GM12875 (cell line): ENCODE measurements around the gene KDM4B.

ENCODE experiments used
- H3K4me3 ChIP-seq: one replicate; pipeline ENCODE4 v1.5.1; 2011; ENCODE audit warnings: low read depth, low read length, control low read depth
- TF ChIP-seq, protein P1 (sequence below): IDR thresholded peaks from 2 replicates; pipeline ENCODE4 v1.5.1; 2011; ENCODE audit warnings: low read depth, mild to moderate bottlenecking, control low read depth, inconsistent platforms, low read length, moderate library complexity, borderline replicate concordance; ENCODE audit not compliant: insufficient read depth

Gene KDM4B

GRCh38 chr19:5036698-5037563, 68.0 kb downstream of the KDM4B start:
- TF ChIP-seq, protein P1, sequence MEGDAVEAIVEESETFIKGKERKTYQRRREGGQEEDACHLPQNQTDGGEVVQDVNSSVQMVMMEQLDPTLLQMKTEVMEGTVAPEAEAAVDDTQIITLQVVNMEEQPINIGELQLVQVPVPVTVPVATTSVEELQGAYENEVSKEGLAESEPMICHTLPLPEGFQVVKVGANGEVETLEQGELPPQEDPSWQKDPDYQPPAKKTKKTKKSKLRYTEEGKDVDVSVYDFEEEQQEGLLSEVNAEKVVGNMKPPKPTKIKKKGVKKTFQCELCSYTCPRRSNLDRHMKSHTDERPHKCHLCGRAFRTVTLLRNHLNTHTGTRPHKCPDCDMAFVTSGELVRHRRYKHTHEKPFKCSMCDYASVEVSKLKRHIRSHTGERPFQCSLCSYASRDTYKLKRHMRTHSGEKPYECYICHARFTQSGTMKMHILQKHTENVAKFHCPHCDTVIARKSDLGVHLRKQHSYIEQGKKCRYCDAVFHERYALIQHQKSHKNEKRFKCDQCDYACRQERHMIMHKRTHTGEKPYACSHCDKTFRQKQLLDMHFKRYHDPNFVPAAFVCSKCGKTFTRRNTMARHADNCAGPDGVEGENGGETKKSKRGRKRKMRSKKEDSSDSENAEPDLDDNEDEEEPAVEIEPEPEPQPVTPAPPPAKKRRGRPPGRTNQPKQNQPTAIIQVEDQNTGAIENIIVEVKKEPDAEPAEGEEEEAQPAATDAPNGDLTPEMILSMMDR: no peak
- no peak overlapping the region for H3K4me3 ChIP-seq

GRCh38 chr19:5037936-5038335, 69.0 kb downstream of the KDM4B start:
- H3K4me3 ChIP-seq: no peak overlapping the region
- TF ChIP-seq, protein P1: no peak

- no peak overlapping the region for H3K4me3 ChIP-seq
- TF ChIP-seq, protein P1: peak; percentile 65
These were observed 69.8 kb downstream of the KDM4B start for GRCh38 chr19:5038631-5039271.

DNA sequence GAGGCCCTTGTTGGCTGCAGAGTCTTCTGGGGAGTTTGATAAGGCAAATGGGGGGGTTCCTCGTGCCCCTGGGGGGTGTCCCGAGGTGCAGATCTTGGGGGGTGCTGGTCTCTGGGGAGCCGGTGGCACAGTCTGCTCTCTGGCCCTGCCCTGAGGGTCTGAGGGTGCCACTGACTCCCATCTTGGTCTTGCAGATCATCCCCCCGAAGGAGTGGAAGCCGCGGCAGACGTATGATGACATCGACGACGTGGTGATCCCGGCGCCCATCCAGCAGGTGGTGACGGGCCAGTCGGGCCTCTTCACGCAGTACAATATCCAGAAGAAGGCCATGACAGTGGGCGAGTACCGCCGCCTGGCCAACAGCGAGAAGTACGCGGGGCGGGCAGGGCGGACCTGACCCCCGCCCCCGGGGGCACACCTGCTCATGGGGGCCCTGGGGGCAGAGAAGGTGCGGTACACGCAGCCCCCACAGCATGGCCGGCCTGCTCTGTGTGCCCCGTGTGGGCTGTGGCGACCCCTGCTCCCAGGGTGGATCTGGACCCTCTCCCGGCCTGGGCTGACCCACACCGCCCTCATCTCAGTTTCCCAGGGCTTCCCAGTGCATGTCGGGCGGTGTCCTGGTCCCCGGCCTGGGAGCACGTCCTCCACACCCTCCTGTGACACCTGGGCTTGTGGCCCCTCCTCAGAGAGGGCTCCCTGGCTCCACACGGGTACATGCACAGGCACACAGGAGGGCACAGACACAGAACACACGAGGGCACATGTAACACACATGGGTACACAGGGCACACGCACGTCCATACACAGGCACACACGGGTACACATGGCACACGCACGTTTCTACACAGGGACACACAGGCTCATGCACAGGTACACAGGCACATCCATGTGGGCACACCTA, 71.0 kb downstream of the KDM4B start:
- TF ChIP-seq, protein P1: no peak
- H3K4me3 ChIP-seq: no peak overlapping the region

GRCh38 chr19:5040544-5041167, 71.7 kb downstream of the KDM4B start:
- TF ChIP-seq, protein P1: no peak
- no peak overlapping the region for H3K4me3 ChIP-seq

GRCh38 chr19:5041168-5041912, 72.4 kb downstream of the KDM4B start:
- H3K4me3 ChIP-seq: no peak overlapping the region
- TF ChIP-seq, protein P1: no peak
